ENCODE measurements around the gene CDC42EP2.

DNA sequence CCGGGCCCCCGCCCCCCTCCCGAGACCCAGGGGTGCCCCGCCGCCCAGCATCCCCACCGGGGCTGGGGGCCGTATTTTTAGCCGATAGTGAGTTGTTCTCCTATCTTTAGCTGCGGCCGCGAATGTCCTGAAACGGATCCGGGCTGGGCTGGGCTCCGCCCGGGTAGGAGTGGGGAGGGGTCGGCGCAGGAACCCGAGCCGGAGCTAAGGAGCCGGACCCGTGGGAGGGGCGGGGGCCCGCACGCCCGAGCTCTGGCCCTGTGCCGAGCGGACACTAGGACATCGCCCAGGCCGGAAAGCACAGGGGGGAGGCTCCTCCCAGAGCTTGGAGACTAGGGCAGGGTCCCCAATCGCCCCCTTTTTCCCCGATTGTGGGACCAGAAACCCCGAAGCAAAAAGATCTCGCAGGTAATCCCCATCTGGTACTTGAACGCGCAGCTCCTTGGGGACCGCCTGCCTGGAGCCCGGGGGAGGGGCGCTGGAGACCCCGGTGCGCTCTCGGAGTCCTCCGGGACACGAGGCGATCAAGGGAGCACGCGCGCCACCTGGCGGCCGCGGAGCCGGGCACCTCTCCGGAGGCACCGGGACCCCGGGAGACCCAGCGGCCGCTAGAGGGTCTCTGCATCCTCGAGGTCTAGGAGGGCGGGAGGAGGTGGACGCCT lies 669 bp downstream of the CDC42EP2 start:
- TF ChIP-seq, protein P1, sequence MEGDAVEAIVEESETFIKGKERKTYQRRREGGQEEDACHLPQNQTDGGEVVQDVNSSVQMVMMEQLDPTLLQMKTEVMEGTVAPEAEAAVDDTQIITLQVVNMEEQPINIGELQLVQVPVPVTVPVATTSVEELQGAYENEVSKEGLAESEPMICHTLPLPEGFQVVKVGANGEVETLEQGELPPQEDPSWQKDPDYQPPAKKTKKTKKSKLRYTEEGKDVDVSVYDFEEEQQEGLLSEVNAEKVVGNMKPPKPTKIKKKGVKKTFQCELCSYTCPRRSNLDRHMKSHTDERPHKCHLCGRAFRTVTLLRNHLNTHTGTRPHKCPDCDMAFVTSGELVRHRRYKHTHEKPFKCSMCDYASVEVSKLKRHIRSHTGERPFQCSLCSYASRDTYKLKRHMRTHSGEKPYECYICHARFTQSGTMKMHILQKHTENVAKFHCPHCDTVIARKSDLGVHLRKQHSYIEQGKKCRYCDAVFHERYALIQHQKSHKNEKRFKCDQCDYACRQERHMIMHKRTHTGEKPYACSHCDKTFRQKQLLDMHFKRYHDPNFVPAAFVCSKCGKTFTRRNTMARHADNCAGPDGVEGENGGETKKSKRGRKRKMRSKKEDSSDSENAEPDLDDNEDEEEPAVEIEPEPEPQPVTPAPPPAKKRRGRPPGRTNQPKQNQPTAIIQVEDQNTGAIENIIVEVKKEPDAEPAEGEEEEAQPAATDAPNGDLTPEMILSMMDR (IDR thresholded peaks at IDR 0.05): peak; percentile 99
- TF ChIP-seq EZH2 (IDR thresholded peaks at IDR 0.05) (no peak), EZH2phosphoT487 (IDR thresholded peaks at IDR 0.05) (no peak)
